GM21390 (cell line): ENCODE results near the gene ZBTB42.

ENCODE experiments used
- ATAC-seq: cut with Tn5 transposase; IDR thresholded peaks from one replicate; pipeline ENCODE4 v1.9.1; 2021; ENCODE audit not compliant: unreplicated experiment

The ZBTB42 gene

DNA sequence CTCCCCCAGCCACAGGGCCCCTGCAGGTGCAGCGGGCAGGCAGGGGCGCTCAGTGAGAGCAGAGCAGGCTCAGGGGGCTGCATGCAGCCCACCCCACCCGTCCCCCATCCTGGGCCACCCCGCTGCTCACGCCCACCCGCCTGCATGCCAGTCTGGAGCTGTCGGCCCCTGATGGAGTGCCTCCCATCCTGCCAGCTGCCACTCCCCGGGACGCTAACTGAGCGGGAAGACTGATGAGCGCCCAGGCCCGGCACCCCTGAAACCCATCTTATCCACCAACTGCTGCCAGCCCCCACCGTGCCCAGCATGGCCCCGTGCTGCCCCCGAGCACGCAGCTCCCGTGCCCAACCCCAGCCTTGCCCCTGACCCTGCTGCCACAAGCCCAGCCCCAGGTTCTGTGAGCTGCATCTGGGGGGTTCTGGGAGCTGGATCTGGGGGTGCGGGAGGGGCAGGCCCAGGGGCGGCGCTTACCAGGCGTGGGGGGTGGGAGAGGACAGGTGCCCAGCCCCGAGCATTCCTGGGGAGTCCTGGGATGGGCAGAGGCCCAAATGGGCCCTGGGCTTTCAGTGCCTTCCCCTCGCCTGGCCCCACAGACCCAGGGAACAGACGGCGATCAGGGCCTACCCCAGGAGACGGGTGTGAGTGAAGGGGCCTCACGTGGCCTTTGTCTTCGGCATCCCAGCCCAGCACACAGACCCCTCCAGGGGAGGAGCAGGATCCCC lies 18.7 kb upstream of the ZBTB42 start:
- ATAC-seq: no peak

GRCh38 chr14:104782808-104783139 lies 18.1 kb upstream of the ZBTB42 start:
- ATAC-seq: no peak

GRCh38 chr14:104783484-104784217 lies 17.2 kb upstream of the ZBTB42 start:
- ATAC-seq: no peak

GRCh38 chr14:104784218-104784568 lies 16.7 kb upstream of the ZBTB42 start:
- no peak for ATAC-seq

DNA sequence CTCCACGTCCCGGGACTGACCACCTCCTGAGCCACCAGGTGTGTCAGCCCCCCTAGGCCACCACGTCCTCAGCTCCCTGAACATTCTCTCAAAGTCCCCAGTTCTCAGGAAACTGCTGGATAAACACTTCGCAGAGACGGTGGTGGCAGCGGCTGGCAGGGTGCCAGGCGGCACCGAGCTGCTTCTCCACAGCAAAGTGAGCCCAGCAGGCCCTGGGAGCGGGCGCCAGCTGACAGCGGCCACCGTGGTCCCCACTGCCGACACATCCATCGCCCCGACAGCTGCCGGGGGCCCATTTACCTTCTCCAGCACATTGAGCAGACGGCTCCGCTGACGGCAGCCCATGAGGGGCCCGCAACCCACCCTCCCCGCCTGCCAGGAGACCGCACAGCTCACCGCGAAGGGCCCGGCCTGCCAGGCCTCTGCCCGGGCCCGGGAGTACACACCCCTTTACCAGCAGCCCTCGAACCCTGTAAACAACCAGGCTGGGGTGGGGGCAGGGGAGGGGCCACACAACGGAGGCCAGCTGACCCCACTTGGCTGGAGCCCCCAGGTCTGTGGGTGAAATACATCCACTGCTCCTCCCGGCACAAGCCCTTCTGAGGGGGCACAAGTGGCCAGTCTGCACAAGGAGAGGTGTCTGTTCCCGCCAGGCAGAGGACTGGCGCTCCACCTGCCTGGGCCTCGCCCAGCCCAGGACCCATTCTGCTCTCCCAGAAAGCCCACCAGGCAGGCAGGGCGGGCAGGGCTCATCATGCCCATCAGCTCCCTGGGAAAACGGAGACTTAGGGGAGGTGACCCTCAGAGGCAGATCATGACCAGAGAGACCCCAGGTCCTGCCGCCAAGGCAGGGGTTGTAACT lies 15.8 kb upstream of the ZBTB42 start:
- ATAC-seq: no peak

GRCh38 chr14:104785708-104786080 lies 15.2 kb upstream of the ZBTB42 start:
- ATAC-seq: no peak

DNA sequence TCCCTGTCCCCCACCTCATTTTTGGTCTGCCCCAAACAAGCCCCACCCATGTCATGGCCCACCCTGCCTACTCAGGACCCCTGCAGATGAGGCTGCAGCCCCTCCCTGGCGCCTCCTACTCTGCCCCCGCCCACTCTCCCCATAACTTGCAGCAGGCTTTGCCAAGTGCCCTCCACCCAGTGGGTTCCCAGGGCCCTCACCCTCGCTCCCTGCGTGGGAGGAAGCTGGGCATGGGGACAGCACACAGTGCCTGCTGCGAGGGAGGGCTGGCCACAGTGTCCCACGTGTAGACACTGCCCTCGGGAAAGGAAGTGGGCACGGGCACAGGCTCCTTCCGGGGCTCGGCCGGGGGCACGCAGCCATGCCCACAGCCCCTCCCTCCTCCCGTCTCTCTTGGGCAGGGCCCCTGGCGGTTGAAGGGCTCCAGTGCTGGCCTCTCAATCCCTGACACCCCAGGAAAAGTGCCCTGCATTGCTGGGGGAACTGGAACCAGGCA lies 14.8 kb upstream of the ZBTB42 start:
- ATAC-seq: no peak

GRCh38 chr14:104786726-104787675 lies 13.9 kb upstream of the ZBTB42 start:
- ATAC-seq: no peak

- no peak for ATAC-seq
These were observed 13.2 kb upstream of the ZBTB42 start for GRCh38 chr14:104787736-104788135.

DNA sequence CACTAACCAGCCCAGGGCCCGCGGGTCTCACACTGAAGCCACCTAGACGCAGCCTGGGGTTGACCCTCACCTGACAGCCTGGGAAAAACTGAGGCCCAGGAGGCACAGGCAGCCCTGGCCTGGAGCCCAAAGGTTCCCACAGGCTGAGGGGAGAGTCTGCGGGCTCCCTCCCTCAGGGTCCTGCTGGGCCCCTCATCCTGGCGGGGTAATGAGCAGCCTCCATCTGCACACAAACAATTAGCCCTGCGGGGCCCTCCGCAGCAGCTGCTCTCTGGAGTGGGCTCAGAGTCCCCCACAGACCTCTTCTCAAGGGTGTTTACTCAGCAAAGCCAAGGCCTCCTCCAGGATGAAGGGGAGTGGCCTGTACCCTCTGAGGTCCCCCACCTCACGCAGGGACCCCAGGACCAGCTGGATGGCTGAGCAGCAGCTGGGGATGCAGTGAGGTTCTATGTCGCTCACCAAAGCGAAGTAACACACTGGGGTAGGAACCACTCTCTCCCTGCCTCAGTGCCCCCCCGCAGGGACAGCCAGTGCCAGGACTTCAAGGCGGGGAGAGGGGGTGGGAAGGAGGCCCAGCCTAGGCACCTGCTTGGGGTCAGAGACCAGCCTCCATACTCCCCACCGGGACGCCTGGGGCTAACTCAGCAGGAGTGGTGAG lies 12.6 kb upstream of the ZBTB42 start:
- ATAC-seq: no peak

DNA sequence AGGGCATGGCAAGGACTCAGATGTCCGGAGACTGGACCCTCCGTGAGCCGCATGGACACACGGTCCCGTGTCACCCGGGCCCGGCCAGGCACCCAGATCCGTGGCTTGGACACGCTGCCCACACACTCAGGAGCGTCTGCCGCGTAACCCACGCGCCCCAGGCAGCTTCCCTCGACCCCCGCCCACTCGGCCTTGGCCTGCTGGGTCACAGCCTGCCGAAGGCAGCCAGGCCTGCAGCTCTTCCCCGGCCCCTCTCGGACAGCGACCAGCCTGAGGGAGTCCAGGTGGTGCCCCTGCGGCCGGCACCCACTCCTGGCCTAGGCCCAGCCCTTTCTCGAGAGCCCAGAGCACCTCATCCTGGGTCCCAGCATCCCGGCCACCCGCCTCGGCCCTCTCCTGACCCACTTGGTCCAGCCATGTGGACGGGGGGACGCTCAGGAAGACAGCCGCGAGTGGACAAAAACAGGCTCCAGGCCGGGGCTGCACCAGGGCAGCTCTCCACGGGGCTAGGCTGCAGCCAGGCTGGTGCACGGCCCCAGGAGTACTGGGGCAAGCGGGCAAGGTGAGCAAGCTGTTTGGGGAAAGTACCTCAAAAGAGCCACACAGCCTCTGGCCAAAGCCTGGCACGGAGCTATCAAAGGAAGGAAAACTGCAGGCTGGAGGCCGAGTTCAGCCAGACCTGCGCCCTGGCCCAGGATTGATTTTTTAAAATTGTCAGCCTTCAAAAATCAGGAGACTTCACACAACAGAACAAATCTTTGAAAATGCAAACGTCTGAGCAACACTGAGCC lies 11.8 kb upstream of the ZBTB42 start:
- no peak for ATAC-seq

DNA sequence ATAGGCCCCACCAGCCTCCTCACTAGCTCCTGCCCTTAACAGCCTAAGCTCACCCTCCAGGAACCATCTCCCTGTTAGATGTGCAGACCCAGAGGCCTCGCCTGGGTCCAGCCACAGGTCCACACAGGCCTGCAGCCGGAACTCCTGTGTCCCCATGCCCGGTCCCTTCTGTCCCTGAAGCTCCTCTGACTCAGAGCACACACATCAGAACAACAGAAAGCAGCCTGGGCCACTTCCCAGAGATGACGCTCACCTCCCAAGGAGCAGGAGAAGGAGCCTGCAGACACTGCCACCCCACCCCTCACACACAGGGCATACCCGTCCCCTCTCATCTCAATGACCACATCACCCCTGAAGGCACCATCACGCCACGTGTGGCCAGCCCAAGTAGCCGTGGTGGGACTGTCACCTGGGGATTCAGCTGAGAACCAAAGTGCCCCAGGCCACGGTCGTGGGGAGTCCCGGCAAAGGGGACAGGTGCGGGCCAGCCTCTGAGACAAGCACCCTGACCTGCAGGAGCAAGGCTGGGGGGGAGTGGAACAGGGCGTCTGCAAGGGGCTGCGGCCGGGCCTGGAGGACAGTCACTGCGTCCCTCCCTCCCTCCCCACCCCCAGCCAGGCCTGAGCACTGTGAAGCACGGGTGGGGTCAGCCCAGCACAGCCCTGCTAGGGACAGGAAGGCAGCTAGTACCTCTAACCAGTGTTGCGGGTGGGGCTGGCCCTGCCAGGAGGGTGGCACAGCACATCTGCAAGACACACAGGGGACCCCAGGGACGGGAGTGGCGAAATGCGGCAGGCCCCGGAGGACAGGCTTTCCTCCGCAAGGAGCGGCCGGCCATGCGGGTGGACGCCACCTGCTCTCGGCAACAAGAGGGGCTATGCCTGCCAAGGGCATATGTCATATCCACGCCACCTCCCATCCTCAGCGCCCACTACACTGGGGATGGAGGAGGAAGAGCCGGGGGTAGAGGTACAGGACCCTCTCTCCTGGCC lies 10.9 kb upstream of the ZBTB42 start:
- ATAC-seq: no peak

- ATAC-seq: no peak
These were observed 9.5 kb upstream of the ZBTB42 start for GRCh38 chr14:104791425-104791824.

DNA sequence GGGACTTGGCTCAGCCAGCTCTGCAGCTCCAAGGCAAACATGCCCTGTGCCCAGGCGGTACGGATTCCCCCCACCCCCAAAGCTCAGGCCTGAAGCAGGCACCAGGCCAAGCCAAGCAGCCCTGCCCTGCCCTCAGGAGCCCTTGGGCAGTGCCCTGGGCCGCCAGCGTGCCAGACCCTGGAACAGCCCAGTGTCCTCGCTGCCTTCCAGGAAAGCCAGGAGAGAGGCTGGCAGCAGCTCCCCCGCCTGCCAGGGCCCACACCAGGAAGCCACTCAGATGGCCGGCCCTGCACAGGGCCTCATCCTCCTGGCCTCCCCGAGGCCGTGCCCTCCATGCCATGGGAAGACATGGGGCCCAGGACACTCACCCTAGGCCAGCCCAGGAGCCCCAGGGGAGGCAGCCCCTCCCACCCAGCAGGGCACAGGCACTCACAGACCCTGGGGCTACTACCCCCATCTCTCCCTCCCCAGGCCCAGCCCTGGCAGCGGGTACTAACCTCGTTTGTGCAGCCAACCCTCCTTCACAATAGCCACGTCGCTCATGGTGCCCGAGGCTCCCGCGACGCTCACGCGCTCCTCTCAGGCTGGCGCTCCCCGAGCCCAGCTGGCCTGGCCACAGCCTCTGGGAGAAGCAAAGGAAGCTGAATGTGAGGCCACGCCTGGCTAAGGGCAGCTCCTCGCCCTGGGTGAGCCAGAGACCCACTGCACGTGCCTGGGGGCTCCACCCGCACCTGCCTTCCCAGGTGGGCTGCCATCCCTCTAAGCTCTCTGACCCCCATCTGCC lies 8.6 kb upstream of the ZBTB42 start:
- no peak for ATAC-seq

DNA sequence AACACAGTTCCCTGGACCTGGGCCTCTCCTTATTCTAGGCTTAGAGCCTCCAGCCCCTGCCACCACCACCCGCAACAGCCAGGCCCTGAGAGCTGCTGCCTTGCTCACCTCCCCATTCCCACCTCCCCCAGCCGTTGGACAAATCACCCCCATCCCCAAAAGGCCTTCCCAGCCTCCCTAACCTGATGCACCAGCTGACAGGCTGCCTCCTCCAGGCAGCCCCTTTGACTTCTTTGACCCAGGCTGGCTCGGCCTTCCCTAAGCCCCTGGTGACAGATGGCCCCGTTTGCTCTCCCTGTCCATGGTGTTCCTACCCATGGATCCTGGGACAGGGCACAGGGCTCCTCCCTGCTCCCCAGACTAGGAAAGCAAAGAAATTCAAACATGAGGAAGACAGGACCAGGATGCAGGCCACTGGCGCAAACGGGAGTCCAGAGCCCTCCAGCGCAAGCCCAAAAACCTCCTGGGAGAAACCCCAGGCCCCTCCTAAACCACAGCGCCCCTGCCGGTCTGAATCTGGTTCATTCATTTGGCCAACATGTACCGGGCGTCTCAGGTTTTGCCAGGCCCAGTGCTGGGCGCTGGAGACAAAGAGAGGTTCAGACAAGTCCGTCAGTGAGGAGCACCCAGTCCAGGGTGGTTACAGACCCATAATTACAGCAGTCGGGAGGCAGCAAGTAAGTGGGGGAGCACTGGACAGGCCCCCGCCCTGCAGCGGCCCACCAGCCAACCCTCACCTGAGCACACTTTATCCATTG lies 7.8 kb upstream of the ZBTB42 start:
- no peak for ATAC-seq

DNA sequence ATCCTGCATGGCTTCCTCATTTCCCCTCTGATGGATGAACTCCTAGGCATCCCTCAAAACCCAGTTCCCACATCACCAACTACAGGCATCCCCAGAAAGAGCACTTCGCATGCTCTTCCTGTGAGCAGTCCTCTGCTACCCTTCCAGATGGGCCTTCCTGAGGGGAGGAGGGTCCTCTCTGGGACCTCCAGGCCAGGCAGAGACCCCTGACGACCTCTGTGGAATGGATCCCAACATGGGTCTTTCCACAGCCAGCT lies 7.3 kb upstream of the ZBTB42 start:
- ATAC-seq: no peak

DNA sequence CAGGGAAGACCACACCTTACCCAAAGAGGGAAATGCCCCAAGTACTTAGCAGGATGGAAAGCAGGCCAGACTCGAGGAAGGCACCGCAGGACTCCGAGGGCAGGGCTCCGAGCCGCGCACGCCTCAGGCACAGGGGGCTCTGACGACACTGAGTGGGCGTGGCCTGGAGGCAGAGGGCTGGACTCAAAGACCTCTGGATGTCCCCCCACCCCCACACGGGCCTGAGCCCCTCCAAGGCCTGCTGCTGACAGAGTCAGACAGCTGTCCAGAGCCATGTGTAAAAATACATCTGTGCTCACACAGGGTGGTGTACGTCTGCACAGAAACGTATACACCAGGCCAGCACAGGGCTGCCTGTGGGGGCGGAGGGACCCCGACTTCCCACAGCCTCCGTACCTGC lies 6.8 kb upstream of the ZBTB42 start:
- no peak for ATAC-seq
